GM18861 (cell line): Measurements from ENCODE around the gene FAM120C.

Experiments
- ATAC-seq: cut with Tn5 transposase; IDR thresholded peaks from one replicate; pipeline ENCODE4 v1.9.1; 2021; ENCODE audit not compliant: unreplicated experiment

Gene FAM120C

DNA sequence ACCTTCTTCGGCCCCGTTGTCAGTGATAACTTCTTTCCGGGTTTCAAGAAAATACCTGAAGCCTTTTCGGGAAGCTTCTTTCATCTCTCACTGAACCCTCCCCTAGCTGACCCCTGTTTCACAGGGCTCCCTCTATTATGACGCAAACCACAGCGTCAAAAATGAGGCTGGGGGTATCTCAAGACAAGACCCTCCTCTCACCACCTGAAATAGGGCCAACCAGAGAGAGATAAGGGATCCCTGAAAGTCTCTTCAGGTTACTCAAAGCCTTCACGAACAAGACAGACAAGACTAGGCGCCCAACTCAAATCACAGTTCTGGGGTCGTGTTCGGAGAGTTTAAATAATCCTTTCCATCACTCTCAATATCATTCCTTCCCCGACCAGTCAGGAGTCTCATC lies 140.0 kb downstream of the FAM120C start:
- ATAC-seq: no peak

DNA sequence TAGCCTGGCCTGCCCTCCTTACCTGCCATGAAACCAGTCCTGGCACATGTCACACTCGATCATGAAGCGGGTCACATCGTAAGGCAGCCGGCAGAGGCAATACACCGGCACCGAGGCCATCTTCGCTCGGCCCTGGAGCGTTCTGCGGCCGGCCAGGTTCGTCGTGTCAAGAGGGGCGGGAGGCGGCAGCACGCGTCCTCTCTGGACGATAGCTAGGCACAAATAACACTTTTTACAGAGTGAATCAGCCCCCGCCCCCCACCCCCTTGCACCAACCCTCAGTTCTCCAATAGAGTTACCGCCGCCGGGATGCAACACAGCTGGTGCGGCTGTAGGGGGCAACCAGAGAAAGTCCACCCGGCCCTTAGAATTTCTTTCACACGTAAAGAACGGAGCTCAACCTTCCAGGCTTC lies 140.4 kb downstream of the FAM120C start:
- no peak for ATAC-seq

DNA sequence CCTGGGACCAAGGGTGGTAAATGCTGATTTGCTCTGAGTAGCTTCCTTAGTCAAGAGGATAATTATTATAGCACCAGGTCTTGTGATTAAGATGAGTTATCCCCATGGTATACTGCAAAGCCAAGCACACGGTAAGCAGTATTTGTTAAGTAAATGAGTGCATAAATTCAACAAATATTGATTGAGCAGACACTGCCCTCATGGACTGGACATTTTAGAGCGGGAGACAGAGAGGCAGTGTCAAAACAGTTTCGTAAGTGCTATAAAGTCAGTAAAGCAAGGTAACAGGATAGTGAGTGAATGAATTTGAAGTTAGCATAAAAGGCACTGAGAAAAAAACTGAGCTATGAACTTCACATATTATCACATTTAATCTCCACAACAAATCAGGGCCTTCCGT lies 152.7 kb downstream of the FAM120C start:
- no peak for ATAC-seq

DNA sequence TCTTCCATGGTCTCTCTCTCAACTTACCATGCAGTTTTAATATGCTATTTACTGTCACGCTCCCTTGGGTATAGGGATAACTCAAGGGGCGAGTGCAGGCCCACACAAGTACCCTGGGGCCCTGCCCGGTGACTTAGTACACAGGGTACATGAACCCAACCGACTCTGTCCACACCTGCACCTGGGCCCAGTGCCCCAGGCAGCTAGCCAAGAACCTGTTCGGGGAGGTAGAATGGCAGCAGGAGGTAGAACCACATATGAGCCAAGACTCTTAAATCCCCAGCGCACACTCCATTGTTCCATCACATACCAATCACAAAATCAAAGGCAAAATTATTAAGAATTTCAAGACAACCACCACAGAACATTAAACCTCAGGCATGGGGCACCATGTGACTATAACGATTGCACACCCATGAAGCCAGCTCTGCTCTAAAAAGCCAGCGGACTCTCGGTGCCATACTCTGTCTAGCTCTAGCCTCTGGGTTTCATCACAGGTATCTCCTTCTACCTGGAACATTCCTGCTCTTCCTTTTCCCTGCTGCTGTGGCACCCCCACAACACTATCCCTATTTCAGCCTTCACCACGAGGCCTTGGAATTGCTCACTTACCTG lies 153.4 kb downstream of the FAM120C start:
- ATAC-seq: no peak

DNA sequence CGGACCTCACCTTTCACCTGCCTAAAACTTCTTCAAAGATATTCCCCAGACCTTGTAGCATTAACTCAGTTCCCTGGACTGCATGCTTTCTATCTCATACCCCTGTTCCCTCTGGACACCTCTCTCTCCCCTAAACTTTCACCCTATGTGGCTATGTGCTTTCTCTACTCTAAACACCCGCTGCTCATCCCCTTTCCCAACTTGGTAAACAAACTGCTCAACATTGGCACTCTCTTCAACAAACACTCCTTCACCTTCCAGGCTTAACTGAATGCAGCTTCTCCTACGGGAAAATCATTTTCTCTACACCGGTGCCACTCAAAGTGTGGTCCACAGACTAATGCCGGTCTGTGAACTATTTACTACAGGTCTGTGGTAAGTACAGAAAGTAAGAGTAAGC lies 158.7 kb downstream of the FAM120C start:
- no peak for ATAC-seq
